Hepatocyte (in vitro differentiated cells): ENCODE data around the gene MRPS23. TPM values are rescaled to one million over a fixed set of nuclear protein-coding genes. Genes with fewer than 3 reads are reported as not detected.

Experiments
- DNase-seq: peaks from one replicate; pipeline ENCODE4 v3.0.0-alpha.2; 2016; ENCODE audit warnings: low spot score
- H2AFZ ChIP-seq: fragments of 200-600 bp; sonication (generic); 2 replicates; pipeline ENCODE4 v1.6.0; 2016; ENCODE audit warnings: antibody characterized with exemption, mild to moderate bottlenecking
- H3K27ac ChIP-seq: fragments of 200-600 bp; sonication (generic); 2 replicates; pipeline ENCODE4 v1.5.1; 2016; ENCODE audit warnings: mild to moderate bottlenecking
- H3K27me3 ChIP-seq: fragments of 200-600 bp; sonication (generic); 2 replicates; pipeline ENCODE4 v1.6.1; 2016
- H3K36me3 ChIP-seq: fragments of 200-600 bp; sonication (generic); replicated peaks from 2 replicates; pipeline ENCODE4 v1.5.1; 2016; ENCODE audit warnings: low read depth; ENCODE audit not compliant: insufficient read depth
- H3K4me1 ChIP-seq: fragments of 200-600 bp; sonication (generic); 2 replicates; pipeline ENCODE4 v1.5.1; 2016; ENCODE audit warnings: mild to moderate bottlenecking, moderate library complexity; ENCODE audit not compliant: insufficient read depth
- H3K4me2 ChIP-seq: fragments of 200-600 bp; sonication (generic); 2 replicates; pipeline ENCODE4 v1.6.0; 2016
- H3K4me3 ChIP-seq: fragments of 200-600 bp; sonication (generic); 2 replicates; pipeline ENCODE4 v1.5.1; 2016; ENCODE audit warnings: mild to moderate bottlenecking
- H3K79me2 ChIP-seq: fragments of 200-600 bp; sonication (generic); 2 replicates; pipeline ENCODE4 v1.6.0; 2017; ENCODE audit warnings: mild to moderate bottlenecking
- H3K9me2 ChIP-seq: fragments of 200-600 bp; sonication (generic); replicated peaks from 2 replicates; pipeline ENCODE4 v1.6.0; 2017; ENCODE audit warnings: mild to moderate bottlenecking; ENCODE audit not compliant: insufficient read depth
- H3K9me3 ChIP-seq: fragments of 200-600 bp; sonication (generic); 2 replicates; pipeline ENCODE4 v1.5.1; 2016; ENCODE audit warnings: low read depth, mild to moderate bottlenecking
- H4K20me1 ChIP-seq: fragments of 200-600 bp; sonication (generic); 2 replicates; pipeline ENCODE4 v1.6.0; 2016; ENCODE audit warnings: mild to moderate bottlenecking; ENCODE audit not compliant: insufficient read depth, poor library complexity, severe bottlenecking
- CTCF ChIP-seq: fragments of 200-600 bp; sonication (generic); IDR thresholded peaks from 2 replicates; pipeline ENCODE4 v1.5.1; 2016; ENCODE audit warnings: antibody characterized with exemption, mild to moderate bottlenecking; ENCODE audit not compliant: poor library complexity
- EZH2 ChIP-seq: fragments of 200-600 bp; sonication (generic); IDR thresholded peaks from 2 replicates; pipeline ENCODE4 v1.6.1; 2016; ENCODE audit warnings: antibody characterized with exemption, mild to moderate bottlenecking, borderline replicate concordance
- EZH2phosphoT487 ChIP-seq: fragments of 200-600 bp; sonication (generic); IDR thresholded peaks from one replicate; pipeline ENCODE4 v1.6.1; 2018; ENCODE audit warnings: antibody characterized with exemption, mild to moderate bottlenecking, low read depth, moderate library complexity; ENCODE audit not compliant: unreplicated experiment, severe bottlenecking
- WGBS: methylation state at CpG from one replicate; pipeline ENCODE4 v1.1.6; 2016; ENCODE audit warnings: low lambda C conversion rate; ENCODE audit errors: missing lambda C conversion rate; 5-methylcytosine and 5-hydroxymethylcytosine counted together
- polyA plus RNA-seq: library from polyadenylated mRNA; unstranded; fragments of >200 nt; fragmentation: Nextera tagmentation; extraction: Ambion mirVana; gene quantifications from 2 replicates; pipeline ENCODE4 v1.2.1, GENCODE V29; 2016
- total RNA-seq: library from RNA; depleted of rRNA; stranded (reverse); fragments of >200 nt; gene quantifications from 2 replicates; pipeline ENCODE4 v1.2.3, GENCODE V29; 2014

The MRPS23 gene
- total and polyA plus RNA-seq, 2 experiments from 2014 or later: 21.9 to 44.2 TPM

- no peak for DNase-seq
- Histone ChIP-seq H2AFZ (no peak overlapping the region), H3K9me3 (no peaks in the 10 kb centered on the region), H3K36me3 (no peaks in the 10 kb centered on the region), H3K4me1 (peaks cover 46% of the 10 kb centered on the region), H4K20me1 (no peaks in the 10 kb centered on the region), H3K4me3 (no peak overlapping the region), H3K27ac (no peak overlapping the region), H3K27me3 (no peaks in the 10 kb centered on the region), H3K9me2 (no peaks in the 10 kb centered on the region), H3K4me2 (no peak overlapping the region), H3K79me2 (no peaks in the 10 kb centered on the region)
- TF ChIP-seq EZH2phosphoT487 (no peak), CTCF (no peak), EZH2 (no peak)
- 78% methylated on average over 8 of the region's 8 CpGs for WGBS
These were observed 22.0 kb upstream of the MRPS23 start for GRCh38 chr17:57871863-57872262.

- no peak overlapping the region for H3K4me3 ChIP-seq
- H3K4me1 ChIP-seq: peaks cover 44% of the 10 kb centered on the region
- H3K9me3 ChIP-seq: no peaks in the 10 kb centered on the region
- no peaks in the 10 kb centered on the region for H4K20me1 ChIP-seq
- H3K9me2 ChIP-seq: no peaks in the 10 kb centered on the region
- TF ChIP-seq CTCF (no peak), EZH2phosphoT487 (no peak), EZH2 (no peak)
- no peak overlapping the region for H2AFZ ChIP-seq
- DNase-seq: no peak
- no peak overlapping the region for H3K27ac ChIP-seq
- H3K79me2 ChIP-seq: no peaks in the 10 kb centered on the region
- WGBS: 92% methylated on average over 7 of the region's 7 CpGs
- H3K36me3 ChIP-seq: no peaks in the 10 kb centered on the region
- no peak overlapping the region for H3K4me2 ChIP-seq
- H3K27me3 ChIP-seq: no peaks in the 10 kb centered on the region
These were observed 21.3 kb upstream of the MRPS23 start for GRCh38 chr17:57871155-57871554.

- H3K9me3 ChIP-seq: no peaks in the 10 kb centered on the region
- H3K4me2 ChIP-seq: no peak overlapping the region
- H3K9me2 ChIP-seq: no peaks in the 10 kb centered on the region
- H3K27me3 ChIP-seq: no peaks in the 10 kb centered on the region
- peak overlapping the region; percentile 74 for H3K27ac ChIP-seq
- H3K36me3 ChIP-seq: no peaks in the 10 kb centered on the region
- DNase-seq: no peak
- TF ChIP-seq EZH2phosphoT487: no peak
- TF ChIP-seq EZH2: no peak
- TF ChIP-seq CTCF: no peak
- H3K4me3 ChIP-seq: no peak overlapping the region
- no peaks in the 10 kb centered on the region for H3K79me2 ChIP-seq
- H4K20me1 ChIP-seq: no peaks in the 10 kb centered on the region
- H3K4me1 ChIP-seq: peaks cover 37% of the 10 kb centered on the region
- no peak overlapping the region for H2AFZ ChIP-seq
These were observed 20.4 kb upstream of the MRPS23 start for GRCh38 chr17:57870283-57870635.
